Frontal cortex (tissue), 4 donors: ENCODE results near the gene AQP9. TPM values are rescaled to one million over a fixed set of nuclear protein-coding genes. Genes with fewer than 3 reads are reported as not detected.
"Not testable (repeated sequence)": the region's sequence is repeated elsewhere in the genome, so short reads cannot be mapped to it uniquely, and the experiment has no call there.

Source experiments
- DNase-seq, 2 donors: peaks; one replicate each; pipeline ENCODE4 v3.0.0; 2012; ENCODE audit warnings: low spot score in 2 of 2
- FAIRE-seq: peaks from 2 replicates; lab custom pipeline; 2012; peaks lifted over from hg19 to GRCh38; lab: Jason Lieb, UNC
- total RNA-seq: library from RNA; depleted of rRNA; stranded (reverse); fragments of >200 nt; gene quantifications from one replicate; pipeline ENCODE4 v1.2.3, GENCODE V29; 2014
- donor health status: control.
- donor health status: control.
- donor health status: control.

Gene AQP9, protein sequence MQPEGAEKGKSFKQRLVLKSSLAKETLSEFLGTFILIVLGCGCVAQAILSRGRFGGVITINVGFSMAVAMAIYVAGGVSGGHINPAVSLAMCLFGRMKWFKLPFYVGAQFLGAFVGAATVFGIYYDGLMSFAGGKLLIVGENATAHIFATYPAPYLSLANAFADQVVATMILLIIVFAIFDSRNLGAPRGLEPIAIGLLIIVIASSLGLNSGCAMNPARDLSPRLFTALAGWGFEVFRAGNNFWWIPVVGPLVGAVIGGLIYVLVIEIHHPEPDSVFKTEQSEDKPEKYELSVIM
- total RNA-seq = under 0.01 TPM

GRCh38 chr15:58138106-58138505, at the start of gene AQP9:
AQP9 (plus strand) TSS chr15:58138381; CDS start chr15:58138566, 185 bp downstream.
- no peak for DNase-seq
- FAIRE-seq = no peak

DNA sequence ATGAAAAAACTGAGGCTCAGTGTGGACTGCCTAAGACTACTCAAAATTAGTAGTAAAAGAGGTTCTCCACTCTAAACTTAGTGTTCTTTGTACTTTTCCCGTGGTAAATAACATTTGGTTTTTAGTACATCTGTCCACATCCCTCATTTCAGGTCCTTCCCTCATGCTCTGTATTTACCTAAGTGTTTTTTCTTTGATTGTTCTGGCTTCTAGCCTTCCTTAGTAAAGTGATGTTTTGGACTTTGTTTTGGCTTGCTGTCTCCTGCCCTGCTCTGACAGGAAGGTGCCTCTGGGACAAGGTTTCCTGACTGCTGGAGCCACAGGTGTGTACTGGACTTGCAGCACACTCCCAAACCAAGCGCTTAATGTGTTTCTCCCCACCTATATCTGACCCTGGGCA, 42.8 kb upstream of the AQP9 start:
- no peak for DNase-seq
- FAIRE-seq = no peak

DNA sequence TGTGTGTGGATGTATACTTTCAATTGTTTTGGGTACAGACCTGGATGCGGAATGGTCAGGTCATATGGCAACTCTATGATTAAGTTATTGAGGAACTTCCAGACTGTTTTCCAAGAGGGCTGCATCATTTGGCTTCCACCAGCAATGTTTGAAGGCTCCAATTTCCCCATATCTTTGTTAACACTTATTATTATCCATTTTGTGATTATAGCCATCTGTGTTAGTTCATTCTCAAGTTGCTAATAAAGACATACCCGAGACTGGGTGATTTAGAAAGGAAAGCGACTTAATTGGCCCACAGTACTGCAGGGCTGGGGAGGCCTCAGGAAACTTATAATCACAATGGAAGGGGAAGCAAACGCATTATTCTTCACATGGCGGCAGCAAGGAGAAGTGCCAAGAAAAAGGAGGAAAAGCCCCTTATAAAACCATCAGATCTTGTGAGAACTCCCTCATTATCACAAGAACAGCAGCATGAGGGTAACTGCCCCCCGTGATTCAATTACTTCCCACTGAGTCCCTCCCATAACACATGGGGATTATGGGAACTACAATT, 41.6 kb upstream of the AQP9 start:
- FAIRE-seq (no peak), DNase-seq (no peak)

DNA sequence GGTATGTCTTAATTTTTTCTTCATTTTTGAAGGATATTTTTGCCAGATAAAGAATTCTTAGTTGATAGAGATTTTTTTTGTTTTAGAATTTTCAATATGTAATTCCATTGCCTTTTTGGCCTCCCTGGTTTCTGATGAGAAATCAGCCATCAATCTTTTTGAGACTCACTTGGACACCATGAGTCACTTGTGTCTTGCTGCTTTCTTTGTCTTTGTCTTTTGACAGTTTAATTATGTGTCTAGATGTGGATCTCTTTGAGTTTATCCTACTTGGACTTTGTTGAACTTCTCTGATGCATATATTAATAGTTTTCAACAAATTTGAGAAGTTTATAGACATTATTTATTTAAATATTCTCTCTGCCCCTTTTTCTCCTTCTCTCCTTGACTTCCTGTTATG, 34.7 kb upstream of the AQP9 start:
- FAIRE-seq = no peak
- DNase-seq = no peak

DNA sequence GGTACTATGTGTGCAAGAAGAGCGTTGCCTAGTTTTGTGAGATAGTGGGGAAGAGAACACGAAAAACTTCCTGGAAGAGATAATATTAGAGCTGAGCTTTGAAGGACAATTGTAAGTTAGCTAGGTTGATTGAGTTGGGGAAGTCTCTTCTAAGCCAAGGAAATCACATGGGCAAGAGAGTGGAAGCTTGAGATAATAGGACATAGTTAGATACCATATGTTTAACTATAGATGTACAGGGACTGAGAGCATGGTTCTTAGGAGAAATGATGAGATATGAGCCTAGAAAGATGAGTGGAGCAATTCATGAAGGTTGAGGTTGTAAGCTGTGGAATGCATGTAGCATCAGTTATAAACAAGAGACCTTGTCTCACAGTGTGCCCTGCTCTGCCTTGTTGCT, 30.1 kb upstream of the AQP9 start:
- DNase-seq (no peak), FAIRE-seq (no peak)

DNA sequence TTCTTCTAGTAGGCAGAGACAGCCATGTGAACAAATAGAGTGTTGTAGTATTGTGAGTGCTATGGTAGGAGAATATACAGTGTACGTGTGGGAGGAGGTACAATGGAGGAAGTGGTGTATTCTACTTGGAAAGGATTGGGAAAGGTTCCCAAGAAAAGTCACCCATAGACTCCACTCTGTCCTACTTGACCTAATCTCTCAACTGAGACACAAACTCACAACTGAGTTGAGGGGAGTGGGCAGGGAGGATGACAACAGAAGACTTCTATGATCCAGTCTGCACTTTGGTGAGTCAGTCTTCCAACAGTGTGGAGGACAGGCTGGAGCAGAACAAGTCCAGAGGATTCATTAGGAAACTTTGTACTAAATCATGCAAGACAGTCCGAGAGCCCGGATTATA, 28.8 kb upstream of the AQP9 start:
- no peak for FAIRE-seq
- no peak for DNase-seq

GRCh38 chr15:58110999-58111717, 27.0 kb upstream of the AQP9 start:
- DNase-seq (no peak), FAIRE-seq (no peak)

GRCh38 chr15:58111718-58112104, 26.5 kb upstream of the AQP9 start:
- FAIRE-seq = no peak

GRCh38 chr15:58113358-58113757, 24.8 kb upstream of the AQP9 start:
- FAIRE-seq, DNase-seq: not testable (repeated sequence)

More at GRCh38 chr15:58111718-58112104, 26.5 kb upstream of the AQP9 start:
- no peak for DNase-seq

DNA sequence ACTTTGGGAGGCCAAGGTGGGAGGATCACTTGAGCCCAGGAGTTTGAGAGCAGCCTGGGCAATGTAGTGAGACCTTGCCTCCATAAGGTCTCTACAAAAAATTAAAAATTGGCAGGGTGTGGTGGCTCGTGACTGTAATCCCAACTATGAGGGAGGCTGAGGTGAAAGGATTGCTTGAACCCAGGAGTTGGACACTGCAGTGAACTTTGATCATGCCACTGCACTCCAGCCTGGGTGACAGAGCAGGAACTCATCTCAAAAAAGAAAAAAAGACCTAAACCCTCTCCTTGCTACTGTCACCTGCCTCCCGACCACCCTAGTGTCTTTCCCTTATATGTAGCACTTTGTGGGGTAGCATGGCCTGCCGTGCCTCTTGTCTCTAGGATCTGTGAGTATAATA, 23.8 kb upstream of the AQP9 start:
- DNase-seq = no peak
- FAIRE-seq = no peak

GRCh38 chr15:58114812-58115211, 23.4 kb upstream of the AQP9 start:
- DNase-seq (no peak), FAIRE-seq (no peak)

DNA sequence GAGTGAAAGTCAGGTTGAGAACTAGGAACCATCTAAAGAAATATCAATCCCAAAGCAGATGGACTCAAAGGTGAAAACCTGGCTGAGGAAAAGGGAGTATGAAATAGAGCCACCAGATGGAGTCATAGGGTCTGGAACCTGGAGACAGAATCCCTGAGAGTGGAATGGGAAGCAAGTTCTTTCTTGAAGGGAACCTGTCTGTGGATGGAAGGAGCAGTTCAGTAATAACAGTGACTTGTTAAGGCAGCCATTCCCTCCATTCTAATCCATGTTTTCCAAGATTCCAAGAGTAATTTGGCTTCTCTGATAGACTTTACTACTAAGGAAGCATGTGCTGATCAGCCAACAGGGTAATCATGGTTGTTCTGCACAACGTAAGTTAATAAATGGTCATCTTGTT, 22.5 kb upstream of the AQP9 start:
- no peak for DNase-seq
- FAIRE-seq = no peak

GRCh38 chr15:58117619-58118018, 20.6 kb upstream of the AQP9 start:
- DNase-seq (no peak), FAIRE-seq (no peak)

DNA sequence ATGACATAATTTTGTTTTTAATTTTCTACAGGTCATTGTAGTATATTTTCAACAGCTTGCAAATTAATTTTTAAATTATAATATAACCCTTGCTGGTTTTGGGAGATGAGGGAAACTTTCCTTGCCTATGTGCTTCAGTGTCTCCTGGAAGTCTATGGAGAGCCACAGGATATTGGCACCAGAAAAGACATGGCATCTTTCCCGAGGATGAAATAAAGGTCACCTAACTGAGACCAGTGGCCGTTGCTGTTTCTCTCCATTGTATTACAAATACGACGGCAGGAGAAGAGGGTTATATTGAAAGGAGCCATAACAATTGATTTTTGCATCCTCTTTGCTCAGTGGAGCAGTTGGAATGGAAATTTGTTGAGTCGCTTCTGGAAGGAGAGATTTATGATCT, 19.9 kb upstream of the AQP9 start:
- DNase-seq (no peak), FAIRE-seq (no peak)

DNA sequence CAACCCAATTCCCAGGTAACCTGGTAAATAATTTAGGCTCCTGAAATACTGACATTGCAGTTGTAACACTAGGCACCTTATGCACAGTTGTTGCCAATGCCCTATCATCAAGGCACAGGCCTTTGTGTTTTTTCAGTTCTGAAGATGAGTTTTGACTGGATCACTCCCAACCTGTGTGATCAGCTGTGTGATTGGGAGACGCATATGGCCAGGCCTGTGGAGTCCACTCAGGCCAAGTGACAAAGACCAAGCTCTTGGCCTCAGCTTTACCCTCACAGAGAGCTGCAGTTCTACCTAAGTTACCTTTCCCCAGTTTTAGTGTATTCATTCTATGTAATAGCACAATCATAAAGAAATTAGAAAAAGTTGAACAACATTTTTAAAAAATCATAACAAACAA, 19.2 kb upstream of the AQP9 start:
- FAIRE-seq = no peak

DNA sequence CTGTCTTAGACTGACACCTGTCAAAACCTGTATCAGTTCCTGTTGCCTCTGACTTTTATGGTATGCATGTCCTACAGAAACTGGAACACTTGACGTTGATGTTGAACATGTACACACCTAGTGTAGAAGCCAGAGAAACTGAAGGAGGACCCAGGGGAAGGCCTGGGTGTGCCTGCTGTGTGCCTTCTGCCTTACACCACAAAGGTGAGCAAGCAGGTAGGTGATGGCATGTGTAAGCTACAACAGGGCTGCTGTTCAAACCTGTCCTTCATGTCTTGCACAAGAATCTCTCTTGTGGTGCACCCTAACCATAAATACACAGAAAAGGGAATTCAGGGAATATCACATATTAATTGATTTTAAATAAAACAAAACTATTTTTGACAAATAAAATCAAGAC, 13.6 kb upstream of the AQP9 start:
- DNase-seq = no peak
- no peak for FAIRE-seq

More for the DNA sequence above, 19.2 kb upstream of the AQP9 start:
- DNase-seq = no peak

DNA sequence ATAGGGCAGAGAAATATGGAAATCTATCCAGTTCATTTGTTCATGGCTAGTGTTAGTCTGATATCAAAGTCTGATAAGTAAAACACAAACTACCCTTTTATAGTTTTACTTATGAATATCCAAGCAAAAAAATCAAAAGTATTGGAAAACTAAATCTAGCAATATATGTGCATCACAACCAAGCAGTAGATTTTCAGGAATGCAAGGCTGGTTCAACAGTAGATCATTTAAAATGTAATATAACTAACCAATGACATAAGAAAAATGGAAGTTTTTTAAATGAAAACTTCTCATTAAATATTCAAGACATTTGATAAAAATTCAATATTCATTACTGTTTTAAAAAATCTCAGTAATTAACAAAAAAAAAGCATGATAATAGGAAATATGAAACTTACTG, 12.8 kb upstream of the AQP9 start:
- FAIRE-seq (no peak), DNase-seq (no peak)

DNA sequence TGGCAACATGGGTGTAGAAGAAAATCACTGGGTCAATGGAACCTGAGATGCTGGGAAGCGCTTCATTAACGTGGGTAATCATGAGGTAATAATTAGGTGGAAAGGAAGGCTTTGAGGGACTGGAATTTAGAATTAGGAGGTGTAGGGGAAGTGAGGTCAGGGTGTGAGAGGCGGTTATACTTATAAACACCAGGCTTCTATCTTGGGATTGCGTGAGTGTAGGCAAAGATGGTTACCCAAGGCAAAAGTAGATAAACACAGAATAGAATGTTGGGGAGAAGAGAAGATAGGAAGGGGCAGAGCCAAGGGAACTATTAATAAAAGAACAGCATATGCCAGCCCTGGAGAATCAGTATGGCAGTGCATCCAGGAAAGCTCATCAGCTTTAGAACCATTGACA, 3.3 kb upstream of the AQP9 start:
- no peak for FAIRE-seq
- no peak for DNase-seq

DNA sequence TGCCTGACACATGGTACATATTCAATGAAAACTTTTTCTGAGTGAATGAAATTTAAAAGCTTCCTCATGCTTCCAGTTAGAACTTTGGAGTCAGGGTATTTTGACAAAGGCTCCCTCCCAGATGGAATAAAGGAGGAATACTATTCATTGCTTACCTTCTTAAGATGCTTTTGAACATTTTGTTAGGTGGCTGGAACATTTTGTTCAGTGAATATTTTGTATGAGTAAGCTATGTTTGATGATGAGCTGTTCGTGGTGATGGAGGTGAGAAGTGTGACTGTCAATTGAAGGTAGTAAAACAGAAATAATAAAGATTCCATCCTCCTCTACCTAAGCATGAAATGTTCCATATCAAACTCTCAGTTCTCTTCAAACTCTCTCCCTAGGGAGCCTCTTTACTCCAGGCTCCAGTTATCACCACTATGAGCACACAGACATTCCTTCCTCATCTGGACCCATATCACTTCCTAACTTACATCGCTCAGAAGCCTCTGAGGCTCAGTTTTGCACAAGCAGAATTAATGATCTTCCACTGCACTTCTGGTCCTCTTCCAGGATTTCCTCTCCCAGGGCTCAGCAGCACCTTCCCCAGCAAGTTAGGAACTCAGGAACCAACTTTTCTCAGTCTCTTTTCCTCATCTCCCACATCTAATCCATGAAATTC, 2.5 kb upstream of the AQP9 start:
- DNase-seq (no peak), FAIRE-seq (no peak)

- no peak for FAIRE-seq
Measured at GRCh38 chr15:58136731-58137130, 1.4 kb upstream of the AQP9 start.

GRCh38 chr15:58137686-58138085, 495 bp upstream of the AQP9 start:
- no peak for FAIRE-seq
- no peak for DNase-seq

More at GRCh38 chr15:58136731-58137130, 1.4 kb upstream of the AQP9 start:
- DNase-seq = no peak
